Right lobe of liver (tissue), 4 donors: ENCODE data around the gene LHX1.

Source experiments
- CTCF ChIP-seq, 4 donors: fragments of 200-600 bp in 3 of 4; fragments of 450-650 bp in 1 of 4; IDR thresholded peaks; one replicate each; pipeline versions ENCODE4 v1.5.1 to v1.8.0; 2016 to 2022; ENCODE audit warnings: antibody characterized with exemption in 4 of 4, mild to moderate bottlenecking in 2 of 4
- POLR2A ChIP-seq: fragments of 450-650 bp; IDR thresholded peaks from one replicate; pipeline ENCODE4 v1.6.1; 2017; ENCODE audit warnings: antibody characterized with exemption, mild to moderate bottlenecking
- donor health status: DM: no; HTN: no; CAD: no.
- donor health status: DM: no; HTN: no; CAD: no.
- donor health status: DM: no; HTN: yes; CAD: no.

GRCh38 chr17:36944553-36944952 is 7.3 kb downstream of the LHX1 start:
- TF ChIP-seq POLR2A (no peak), CTCF (IDR thresholded peaks at IDR 0.05) (no peak)
